ENCODE results near the gene DNAH3.
"Not testable (repeated sequence)": the region's sequence is repeated elsewhere in the genome, so short reads cannot be mapped to it uniquely, and the experiment has no call there.

DNAH3 gene, protein sequence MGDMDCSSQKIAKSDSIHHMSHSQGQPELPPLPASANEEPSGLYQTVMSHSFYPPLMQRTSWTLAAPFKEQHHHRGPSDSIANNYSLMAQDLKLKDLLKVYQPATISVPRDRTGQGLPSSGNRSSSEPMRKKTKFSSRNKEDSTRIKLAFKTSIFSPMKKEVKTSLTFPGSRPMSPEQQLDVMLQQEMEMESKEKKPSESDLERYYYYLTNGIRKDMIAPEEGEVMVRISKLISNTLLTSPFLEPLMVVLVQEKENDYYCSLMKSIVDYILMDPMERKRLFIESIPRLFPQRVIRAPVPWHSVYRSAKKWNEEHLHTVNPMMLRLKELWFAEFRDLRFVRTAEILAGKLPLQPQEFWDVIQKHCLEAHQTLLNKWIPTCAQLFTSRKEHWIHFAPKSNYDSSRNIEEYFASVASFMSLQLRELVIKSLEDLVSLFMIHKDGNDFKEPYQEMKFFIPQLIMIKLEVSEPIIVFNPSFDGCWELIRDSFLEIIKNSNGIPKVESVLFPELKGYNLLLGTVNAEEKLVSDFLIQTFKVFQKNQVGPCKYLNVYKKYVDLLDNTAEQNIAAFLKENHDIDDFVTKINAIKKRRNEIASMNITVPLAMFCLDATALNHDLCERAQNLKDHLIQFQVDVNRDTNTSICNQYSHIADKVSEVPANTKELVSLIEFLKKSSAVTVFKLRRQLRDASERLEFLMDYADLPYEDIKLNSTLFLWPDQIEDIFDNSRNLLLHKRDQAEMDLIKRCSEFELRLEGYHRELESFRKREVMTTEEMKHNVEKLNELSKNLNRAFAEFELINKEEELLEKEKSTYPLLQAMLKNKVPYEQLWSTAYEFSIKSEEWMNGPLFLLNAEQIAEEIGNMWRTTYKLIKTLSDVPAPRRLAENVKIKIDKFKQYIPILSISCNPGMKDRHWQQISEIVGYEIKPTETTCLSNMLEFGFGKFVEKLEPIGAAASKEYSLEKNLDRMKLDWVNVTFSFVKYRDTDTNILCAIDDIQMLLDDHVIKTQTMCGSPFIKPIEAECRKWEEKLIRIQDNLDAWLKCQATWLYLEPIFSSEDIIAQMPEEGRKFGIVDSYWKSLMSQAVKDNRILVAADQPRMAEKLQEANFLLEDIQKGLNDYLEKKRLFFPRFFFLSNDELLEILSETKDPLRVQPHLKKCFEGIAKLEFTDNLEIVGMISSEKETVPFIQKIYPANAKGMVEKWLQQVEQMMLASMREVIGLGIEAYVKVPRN (N-terminal part only)

DNA sequence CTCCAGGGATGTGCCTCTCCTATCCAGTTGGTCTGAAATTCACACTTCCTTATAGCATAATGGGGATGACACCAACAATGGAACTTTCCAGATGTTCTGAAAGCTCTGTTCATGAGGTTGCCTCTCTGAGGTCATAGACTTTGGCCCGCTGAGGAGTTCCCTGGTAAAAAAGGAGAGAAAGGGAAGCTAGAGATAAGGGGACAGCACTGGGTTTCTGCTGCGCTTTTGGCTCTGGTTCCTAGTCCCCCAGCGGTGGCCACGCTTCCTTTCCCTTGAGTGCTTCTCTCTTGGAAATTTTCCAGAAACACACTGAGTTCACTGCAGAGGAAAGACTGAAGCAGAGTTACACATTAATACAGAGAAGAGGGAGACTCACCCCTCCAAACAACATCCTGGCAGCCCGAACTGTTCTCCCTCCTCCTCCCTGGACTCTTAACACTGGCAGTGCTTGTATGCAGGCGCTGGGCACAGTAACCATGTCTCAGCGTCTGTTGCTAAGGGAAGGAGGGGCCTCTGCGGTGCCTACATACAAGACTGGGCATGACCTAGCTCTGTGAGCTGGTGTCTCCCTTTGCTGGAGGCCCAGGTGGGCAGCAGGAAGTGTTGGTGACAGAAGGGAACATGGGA is at the start of gene DNAH3:
Gene DNAH3, minus strand, starts transcription at position 472 of the 627 bp plus-strand sequence. CDS start 527 bp downstream, outside the sequence.
- no peak for DNase-seq (ENCODE audit: low spot score)

DNA sequence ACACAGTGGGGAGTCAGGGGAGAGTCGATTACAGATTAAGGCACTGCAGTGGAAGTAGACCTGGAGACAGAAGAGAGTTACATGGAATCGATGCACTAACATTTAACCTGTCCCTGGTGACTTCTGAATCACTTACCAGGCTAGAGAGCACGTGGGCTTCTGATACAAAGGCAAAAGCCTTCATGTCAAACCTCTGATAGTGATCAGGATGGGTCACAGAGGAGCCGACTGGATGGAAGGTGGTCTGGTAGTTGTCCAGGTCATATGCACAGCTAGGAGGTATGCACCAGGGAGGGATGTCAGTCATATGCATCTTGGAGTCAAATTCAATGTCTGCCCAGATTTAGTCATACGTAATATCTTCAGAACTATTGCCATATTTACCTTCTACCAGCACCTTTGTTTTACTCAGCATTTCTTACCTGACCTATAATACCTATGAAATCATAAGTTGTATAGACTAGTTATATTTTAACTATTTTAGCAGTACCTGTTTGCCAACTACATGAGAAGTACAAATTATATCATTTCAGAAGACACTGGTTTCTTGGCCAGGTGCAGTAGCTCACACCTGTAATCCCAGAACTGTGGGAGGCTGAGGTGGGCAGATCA is 49.1 kb upstream of the DNAH3 start:
- no peak for DNase-seq (ENCODE audit: low spot score)

DNA sequence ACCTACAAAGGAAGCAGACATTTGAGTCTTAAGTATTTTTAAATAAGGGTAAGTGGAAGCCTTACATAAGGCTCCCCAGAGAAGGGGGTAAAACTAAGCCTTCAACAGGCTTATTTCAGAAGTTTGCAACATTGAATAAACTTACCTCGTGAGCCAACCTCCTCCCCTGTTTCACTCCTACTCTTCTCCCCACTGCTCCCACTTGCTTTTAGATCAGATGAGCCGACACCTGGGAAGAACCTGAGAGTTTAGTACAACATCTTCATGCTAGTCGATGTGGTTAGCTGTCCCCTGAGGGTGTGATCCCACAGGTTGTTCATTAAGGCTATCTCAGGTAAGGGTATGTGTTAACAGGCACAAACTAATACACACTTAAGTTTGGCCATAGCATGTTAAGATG is 47.0 kb upstream of the DNAH3 start:
- no peak for DNase-seq (ENCODE audit: low spot score)

DNA sequence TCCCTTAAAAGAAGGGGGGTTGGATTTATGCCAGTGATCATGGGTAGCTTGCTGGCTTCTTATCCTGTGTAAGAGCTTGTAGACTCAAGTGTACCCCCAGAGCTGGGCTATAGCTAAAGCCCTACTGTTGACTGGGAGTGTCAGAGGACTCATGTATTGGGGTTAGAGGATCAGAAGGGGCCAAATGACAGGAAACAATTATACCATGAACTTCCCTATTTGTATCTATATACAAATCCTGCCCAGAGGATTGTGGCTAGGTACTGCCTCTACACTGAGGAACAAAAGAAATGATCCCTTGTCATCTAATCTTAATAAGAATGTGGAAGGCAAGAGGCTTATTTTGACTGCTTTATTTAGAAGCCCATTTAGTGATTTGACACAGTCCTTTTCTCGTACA is 46.5 kb upstream of the DNAH3 start:
- no peak for DNase-seq (ENCODE audit: low spot score)

DNA sequence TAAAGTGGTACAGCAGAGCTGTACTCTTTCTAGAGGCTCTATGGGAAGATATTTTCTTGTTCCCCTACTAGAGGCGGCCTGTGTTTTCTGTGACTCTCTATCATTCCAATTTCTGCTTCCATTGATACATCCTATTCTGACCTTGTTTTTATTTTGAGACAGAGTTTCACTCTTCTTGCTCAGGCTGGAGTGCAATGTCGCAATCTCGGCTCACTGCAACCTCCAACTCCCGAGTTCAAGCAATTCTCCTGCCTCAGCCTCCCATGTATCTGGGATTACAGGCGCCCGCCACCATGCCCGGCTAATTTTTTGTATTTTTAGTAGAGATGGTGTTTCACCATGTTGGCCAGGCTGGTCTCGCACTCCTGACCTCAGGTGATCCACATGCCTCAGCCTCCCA is 44.7 kb upstream of the DNAH3 start:
- not testable (repeated sequence) for DNase-seq (ENCODE audit: low spot score)

DNA sequence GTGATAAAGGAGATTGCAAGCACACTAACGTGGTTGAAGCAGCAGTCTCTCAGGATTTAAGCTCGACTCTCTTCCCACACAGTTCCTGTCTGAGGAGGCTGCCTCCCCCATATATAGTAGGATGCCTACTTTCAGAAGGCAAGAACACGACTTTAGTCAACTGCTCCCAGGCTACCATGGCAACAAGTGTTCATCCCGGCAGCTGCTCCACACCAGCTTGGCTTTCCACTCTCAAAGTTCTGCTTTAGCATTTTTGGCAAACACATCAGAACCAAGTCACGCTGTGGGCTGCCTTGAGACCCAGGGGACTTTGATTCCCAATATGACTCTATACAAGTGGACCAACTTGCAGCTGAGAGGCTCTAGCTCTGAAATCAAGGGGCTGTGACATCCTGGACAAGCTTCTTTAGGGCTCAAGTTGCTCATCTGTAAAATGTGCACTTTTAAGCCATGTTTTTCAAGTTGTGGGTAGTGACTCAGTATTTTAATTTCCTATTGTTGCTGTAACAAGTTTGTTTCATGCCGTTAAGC is 44.2 kb upstream of the DNAH3 start:
- no peak for DNase-seq (ENCODE audit: low spot score)

DNA sequence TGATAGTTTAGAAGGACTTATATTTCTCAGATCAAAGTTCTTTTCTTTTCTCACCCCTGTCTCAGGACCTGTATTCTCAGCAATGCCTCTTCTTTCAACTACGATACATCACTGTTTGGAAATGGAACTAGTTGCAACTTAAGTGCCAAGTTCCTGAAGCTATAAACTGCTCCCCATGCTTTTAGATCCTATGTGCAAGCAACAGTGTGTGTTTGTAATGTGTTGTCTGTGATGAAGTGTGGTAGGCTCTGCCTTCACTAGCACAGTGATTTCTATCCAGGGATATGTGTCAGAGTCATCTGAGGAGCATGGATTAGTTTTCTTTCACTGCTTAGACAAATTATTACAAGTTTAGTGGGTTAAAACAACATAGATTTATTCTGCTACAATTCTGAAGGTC is 42.3 kb upstream of the DNAH3 start:
- no peak for DNase-seq (ENCODE audit: low spot score)

DNA sequence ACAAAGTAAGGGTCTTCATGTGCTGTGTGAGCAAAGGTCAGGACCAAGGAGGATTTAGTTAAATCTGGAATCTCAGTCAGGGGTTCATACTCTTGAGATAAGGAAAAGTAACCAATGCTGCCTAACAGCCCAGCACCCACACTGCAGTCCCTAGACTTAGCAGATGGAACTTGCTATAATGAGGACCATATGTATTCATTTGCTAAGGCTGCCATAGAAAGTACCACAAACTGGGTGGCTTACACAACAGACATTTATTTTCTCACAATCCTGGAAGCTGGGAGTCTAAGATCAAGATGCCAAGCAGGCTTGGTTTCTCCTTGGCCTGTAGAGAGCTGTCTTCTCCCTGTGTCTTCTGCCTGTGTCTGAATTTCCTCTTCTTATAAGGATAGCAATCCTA is 40.0 kb upstream of the DNAH3 start:
- no peak for DNase-seq (ENCODE audit: low spot score)

DNA sequence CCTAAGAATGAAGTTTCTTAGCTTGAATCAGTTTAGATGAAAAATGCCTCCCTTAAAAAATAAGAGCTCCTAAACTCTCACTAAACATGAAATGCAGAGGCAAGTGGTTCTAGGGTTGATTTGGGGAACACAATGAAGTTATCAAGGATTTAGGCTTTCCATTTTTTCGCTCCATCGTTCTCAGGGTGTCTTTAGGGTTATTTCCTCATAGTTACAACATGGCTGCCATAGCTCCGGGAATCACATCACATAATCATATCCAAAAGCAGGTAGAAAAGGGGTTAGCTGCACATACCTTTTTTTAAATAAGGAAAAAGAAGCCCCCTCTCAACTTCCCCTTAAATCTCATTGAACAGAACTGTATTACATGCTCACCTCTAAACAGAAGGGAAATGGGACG is 39.4 kb upstream of the DNAH3 start:
- DNase-seq (ENCODE audit: low spot score), result no peak

DNA sequence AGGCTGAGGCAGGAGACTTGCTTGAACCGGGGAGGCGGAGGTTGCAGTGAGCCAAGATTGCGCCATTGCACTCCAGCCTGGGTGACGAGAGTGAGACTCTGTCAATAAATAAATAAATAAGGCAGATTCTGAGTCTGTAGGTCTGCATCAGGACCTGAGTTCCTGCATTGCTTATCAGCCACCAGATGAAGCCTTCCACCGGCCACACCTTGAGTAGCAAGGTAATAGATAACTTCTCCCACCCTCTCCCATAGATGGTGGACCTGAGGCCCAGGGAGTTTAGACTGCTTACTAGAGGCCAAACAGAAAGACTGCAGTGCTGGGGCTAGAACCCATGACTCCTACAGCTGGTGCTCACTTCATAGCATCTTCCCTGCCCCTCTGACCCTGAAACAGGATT is 38.7 kb upstream of the DNAH3 start:
- DNase-seq (ENCODE audit: low spot score), result no peak

DNA sequence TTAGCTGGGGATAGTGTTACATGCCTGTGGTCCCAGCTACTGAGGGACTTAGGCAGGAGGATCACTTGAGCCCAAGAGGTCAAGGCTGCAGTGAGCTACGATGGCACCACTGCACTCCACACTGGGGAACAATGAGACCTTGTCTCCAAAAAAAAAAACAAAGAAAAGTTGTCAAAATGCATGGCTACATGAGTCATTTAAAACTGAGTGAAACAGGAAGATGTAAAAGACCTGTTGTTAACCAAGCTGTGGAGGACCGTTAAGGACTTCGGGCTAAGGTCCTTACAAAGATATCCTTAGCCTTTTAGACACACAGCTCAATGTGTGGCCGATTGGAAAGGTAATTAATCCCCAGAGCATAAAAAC is 35.7 kb upstream of the DNAH3 start:
- DNase-seq (ENCODE audit: low spot score), result no peak

DNA sequence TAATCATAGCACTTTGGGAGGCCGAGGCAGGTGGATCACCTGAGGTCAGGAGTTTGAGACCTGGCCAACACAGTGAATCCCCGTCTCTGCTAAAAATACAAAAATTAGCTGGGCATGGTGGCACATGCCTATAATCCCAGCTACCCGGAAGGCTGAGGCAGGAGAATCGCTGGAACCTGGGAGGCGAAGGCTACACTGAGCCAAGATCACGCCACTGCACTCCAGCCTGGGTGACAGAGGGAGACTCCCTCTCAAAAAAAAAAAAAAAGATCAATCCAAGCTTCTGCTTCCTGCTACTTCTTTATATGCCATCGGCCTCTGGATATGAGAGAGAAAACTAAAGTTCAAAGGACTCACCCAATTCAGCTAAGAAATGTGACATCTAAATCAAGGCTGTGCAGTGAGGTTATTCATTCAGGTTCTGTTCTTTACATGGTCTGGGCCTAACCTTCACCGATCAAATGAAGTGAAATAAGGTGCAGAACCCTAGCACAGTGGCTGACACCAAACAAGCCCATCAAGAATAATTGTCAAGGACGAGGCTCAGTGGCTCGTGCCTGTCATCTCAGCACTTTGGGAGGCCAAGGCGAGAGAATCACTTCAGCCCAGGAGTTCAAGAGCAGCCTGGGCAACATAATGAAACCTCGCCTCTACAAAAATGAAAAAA is 35.1 kb upstream of the DNAH3 start:
- no peak for DNase-seq (ENCODE audit: low spot score)

DNA sequence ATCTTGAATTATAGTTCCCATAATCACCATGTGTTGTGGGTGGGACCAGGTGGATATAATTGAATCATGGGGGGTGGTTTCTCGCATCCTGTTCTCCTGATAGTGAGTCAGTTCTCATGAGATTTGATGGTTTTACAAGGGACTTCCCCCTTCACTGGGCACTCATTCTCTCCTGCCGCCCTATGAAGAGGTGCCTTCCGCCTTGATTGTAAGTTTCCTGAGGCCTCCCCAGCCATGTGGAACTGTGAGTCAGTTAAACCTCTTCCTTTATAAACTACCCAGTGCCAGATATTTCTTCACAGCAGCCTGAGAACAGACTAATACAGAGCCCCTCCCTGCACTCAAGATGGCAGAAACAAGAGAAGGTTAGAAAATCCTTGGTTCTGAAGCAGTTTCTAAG is 34.2 kb upstream of the DNAH3 start:
- DNase-seq (ENCODE audit: low spot score), result no peak

DNA sequence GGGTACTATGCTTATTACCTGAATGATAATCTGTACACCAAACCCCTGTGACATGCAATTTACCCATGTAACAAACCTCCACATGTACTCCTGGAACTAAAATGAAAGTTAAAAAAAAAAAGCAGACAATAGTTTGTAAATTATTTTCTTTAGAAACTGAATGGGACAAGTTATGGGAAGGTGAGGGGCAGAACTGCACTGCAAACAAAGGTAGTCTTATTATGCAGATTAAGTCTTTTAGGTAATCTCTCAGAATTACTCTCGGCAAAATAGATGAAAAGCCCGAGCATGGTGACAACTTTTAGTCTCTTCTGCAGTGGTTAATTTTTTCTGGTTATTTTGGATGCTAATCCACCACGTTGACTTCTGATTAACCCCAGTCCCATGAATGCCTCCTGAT is 33.3 kb upstream of the DNAH3 start:
- no peak for DNase-seq (ENCODE audit: low spot score)

DNA sequence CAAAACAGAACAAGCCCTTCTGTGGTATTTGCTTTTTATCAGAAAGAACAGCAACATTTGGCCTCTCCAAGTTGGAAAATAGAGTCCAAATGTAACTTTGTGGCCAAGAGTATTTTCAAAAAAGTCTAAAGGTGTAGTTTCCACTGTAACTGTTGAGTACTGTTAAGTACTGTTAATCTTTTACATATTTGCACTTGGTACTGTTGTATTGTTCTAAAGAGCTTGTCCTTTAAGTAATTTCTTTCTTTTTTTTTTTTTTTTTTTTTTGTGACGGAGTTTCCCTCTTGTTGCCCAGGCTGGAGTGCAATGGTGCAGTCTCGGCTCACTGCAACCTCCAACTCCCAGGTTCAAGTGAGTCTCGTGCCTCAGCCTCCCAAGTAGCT is 29.3 kb upstream of the DNAH3 start:
- DNase-seq (ENCODE audit: low spot score), result no peak

DNA sequence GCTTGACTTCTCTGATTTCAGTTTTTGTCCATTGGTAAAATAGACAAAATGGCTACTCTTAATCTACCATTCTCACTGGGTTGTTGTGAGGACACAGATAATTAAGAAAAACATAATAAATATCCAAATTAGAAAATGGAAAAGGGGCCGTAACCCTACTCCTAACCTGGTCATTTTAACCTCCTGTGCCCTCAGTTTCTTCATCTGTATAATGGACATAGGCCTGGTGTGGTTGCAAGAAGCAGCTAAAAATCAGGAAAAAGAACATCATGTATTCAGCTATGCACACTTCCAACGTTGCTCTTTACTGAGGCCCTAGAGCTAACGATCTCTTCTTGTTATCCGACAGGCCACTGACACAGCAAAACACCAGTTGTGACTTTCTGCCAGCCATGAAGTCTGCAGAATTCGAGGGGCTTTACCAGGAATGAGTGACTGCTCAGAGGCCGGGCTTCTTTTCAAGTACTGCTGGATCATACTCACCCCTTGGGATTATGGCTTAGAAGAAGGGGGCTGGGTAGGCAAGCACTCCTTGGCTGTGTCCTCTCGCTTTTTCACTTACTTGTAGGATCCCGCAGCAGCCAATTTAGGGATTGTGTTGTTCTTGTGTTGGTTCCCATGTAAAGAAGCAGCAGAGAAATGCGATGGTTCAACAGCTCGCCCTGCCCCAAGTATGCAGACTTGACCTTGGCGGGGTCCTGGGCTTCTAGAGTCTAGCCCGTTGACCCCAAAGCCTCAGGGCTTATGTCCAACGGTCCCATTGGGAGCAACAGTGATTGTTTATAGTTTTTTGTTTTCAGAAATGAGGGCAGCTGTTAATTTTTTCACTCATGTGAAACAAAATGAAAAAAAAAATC is 28.7 kb upstream of the DNAH3 start:
- DNase-seq (ENCODE audit: low spot score), result no peak

DNA sequence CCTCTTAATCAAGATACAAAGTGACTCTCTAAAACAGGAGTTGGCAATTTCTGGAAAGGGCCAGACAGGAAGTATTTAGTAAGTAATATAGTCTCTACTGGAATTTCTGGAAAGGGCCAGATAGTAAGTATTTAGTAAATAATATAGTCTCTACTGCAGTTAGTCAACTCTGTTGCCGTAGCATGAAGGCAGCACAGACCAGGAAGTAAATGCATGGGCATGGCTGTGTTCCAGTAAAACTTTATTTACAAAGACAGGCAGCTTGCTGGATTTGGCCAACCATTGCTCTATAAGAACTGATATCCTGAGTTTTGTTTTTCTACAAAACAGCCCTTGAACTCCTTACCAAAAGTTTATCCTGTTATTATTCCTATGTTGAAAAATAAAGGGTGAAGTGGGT is 24.8 kb upstream of the DNAH3 start:
- no peak for DNase-seq (ENCODE audit: low spot score)

DNA sequence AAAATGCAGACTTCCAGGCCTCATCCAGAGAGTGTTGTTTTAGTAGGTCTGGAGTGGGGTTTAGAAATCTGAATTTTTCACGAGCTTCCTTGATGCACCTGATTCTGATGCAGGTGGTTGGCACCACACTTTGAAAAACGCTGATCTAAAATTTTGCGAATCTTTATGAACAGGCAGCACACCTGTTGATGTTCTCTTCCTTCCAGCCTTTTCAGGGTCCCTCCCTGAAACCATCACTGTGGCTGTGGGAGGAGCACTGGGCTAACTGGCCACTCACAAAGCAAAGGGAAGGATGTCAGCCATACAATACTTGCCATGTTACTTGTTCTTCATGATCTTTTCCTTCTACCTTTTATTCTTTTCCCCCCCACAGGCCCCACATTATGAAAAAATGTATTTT is 22.0 kb upstream of the DNAH3 start:
- DNase-seq (ENCODE audit: low spot score), result no peak

DNA sequence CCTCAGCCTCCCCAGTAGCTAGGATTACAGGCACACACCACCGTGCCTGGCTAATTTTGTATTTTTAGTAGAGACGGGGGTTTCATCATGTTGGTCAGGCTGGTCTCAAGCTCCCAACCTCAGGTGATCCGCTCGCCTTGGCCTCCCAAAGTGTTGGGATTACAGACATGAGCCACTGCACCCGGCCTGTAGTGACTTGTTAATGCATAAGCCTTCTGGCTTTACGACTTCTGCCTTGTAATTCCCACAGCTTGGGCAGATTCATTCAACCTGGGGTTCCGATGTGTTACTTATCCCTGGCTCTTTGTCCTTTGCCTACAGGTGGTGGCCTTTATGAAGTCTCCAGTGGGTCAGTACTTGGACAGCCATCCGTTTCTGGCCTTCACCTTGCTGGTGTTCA is 19.5 kb upstream of the DNAH3 start:
- DNase-seq (ENCODE audit: low spot score), result not testable (repeated sequence)
